Smooth muscle cell (in vitro differentiated cells): ENCODE results near the gene NUMB. TPM values are rescaled to one million over a fixed set of nuclear protein-coding genes. Genes with fewer than 3 reads are reported as not detected.

Source experiments
- DNase-seq: peaks from one replicate; lab custom pipeline; 2025; ENCODE audit not compliant: unreplicated experiment; lab: John Stamatoyannopoulos, UW
- H2AFZ ChIP-seq: fragments of 200-600 bp; sonication (generic); 2 replicates; pipeline ENCODE4 v1.6.0; 2016; ENCODE audit warnings: antibody characterized with exemption, low read depth, mild to moderate bottlenecking
- H3F3A ChIP-seq: fragments of 200-600 bp; sonication (generic); 2 replicates; pipeline ENCODE4 v1.6.0; 2017; ENCODE audit warnings: antibody characterized with exemption, low read depth
- H3K27ac ChIP-seq: fragments of 200-600 bp; sonication (generic); 2 replicates; pipeline ENCODE4 v1.5.1; 2016; ENCODE audit warnings: low read depth, mild to moderate bottlenecking
- H3K27me3 ChIP-seq: fragments of 200-600 bp; sonication (generic); 2 replicates; pipeline ENCODE4 v1.6.1; 2016; ENCODE audit warnings: low read depth, mild to moderate bottlenecking
- H3K36me3 ChIP-seq: fragments of 200-600 bp; sonication (generic); 2 replicates; pipeline ENCODE4 v1.5.1; 2016; ENCODE audit warnings: low read depth
- H3K4me1 ChIP-seq: fragments of 200-600 bp; sonication (generic); 2 replicates; pipeline ENCODE4 v1.5.1; 2016; ENCODE audit warnings: low read depth
- H3K4me2 ChIP-seq: fragments of 200-600 bp; sonication (generic); 2 replicates; pipeline ENCODE4 v1.6.0; 2016; ENCODE audit warnings: mild to moderate bottlenecking
- H3K4me3 ChIP-seq: fragments of 200-600 bp; sonication (generic); 2 replicates; pipeline ENCODE4 v1.5.1; 2016; ENCODE audit warnings: mild to moderate bottlenecking
- H3K79me2 ChIP-seq: fragments of 200-600 bp; sonication (generic); 2 replicates; pipeline ENCODE4 v1.6.0; 2016; ENCODE audit warnings: low read depth, mild to moderate bottlenecking
- H3K9ac ChIP-seq: fragments of 200-600 bp; sonication (generic); 2 replicates; pipeline ENCODE4 v1.6.0; 2016; ENCODE audit warnings: low read depth
- H3K9me3 ChIP-seq: fragments of 200-600 bp; sonication (generic); replicated peaks from 2 replicates; pipeline ENCODE4 v1.5.1; 2016; ENCODE audit warnings: low read depth
- H4K20me1 ChIP-seq: fragments of 200-600 bp; sonication (generic); 2 replicates; pipeline ENCODE4 v1.6.0; 2016; ENCODE audit warnings: low read depth
- WGBS: methylation state at CpG from one replicate; pipeline ENCODE4 v1.1.7; 2016; ENCODE audit warnings: low lambda C conversion rate; 5-methylcytosine and 5-hydroxymethylcytosine counted together
- polyA plus RNA-seq: library from polyadenylated mRNA; unstranded; fragments of >200 nt; fragmentation: Nextera tagmentation; extraction: Ambion mirVana; gene quantifications from 2 replicates; pipeline ENCODE4 v1.2.1, GENCODE V29; 2016
- total RNA-seq: library from RNA; depleted of rRNA; stranded (reverse); fragments of >200 nt; gene quantifications from 2 replicates; pipeline ENCODE4 v1.2.3, GENCODE V29; 2014
- TF ChIP-seq, protein P1 (sequence below): fragments of 200-600 bp; sonication (generic); IDR thresholded peaks from 2 replicates; pipeline ENCODE4 v1.5.1; 2017; ENCODE audit warnings: borderline replicate concordance, mild to moderate bottlenecking, antibody characterized with exemption; ENCODE audit not compliant: insufficient read depth, poor library complexity, severe bottlenecking

Gene NUMB
- total and polyA plus RNA-seq, 2 experiments from 2014 or later = 34.5 to 57.4 TPM

DNA sequence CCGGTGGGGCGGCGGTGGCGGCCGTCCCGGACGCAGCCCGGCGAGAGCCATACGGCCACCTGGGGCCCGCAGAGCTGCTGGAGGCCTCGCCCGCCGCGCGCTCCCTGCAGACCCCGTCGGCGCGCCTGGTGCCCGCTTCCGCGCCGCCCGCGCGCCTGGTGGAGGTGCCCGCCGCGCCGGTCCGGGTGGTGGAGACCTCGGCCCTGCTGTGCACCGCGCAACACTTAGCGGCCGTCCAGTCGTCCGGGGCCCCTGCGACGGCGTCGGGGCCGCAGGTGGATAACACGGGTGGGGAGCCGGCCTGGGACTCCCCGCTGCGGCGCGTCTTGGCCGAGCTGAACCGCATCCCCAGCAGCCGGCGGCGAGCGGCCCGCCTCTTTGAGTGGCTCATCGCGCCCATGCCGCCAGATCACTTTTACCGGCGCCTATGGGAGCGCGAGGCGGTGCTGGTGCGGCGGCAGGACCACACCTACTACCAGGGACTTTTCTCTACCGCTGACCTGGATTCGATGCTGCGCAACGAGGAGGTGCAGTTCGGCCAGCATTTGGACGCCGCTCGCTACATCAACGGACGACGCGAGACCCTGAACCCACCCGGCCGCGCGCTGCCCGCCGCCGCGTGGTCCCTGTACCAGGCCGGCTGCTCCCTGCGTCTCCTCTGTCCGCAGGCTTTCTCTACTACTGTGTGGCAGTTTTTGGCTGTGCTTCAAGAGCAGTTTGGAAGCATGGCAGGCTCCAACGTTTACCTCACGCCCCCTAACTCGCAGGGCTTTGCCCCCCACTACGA, 33.1 kb upstream of the NUMB start:
- H3F3A ChIP-seq = peaks cover 7% of the 10 kb centered on the region
- peak overlapping the region; percentile 91 for H2AFZ ChIP-seq
- no peak overlapping the region for H3K9ac ChIP-seq
- H4K20me1 ChIP-seq = peaks cover 24% of the 10 kb centered on the region
- no peaks in the 10 kb centered on the region for H3K27me3 ChIP-seq
- H3K4me3 ChIP-seq = peak overlapping the region; percentile 61
- peaks cover 8% of the 10 kb centered on the region for H3K79me2 ChIP-seq
- DNase-seq = peak; percentile 28
- H3K27ac ChIP-seq = no peak overlapping the region
- no peaks in the 10 kb centered on the region for H3K9me3 ChIP-seq
- peak overlapping the region; percentile 90 for H3K4me2 ChIP-seq
- peaks cover 15% of the 10 kb centered on the region for H3K4me1 ChIP-seq
- H3K36me3 ChIP-seq = no peaks in the 10 kb centered on the region
- TF ChIP-seq, protein P1, sequence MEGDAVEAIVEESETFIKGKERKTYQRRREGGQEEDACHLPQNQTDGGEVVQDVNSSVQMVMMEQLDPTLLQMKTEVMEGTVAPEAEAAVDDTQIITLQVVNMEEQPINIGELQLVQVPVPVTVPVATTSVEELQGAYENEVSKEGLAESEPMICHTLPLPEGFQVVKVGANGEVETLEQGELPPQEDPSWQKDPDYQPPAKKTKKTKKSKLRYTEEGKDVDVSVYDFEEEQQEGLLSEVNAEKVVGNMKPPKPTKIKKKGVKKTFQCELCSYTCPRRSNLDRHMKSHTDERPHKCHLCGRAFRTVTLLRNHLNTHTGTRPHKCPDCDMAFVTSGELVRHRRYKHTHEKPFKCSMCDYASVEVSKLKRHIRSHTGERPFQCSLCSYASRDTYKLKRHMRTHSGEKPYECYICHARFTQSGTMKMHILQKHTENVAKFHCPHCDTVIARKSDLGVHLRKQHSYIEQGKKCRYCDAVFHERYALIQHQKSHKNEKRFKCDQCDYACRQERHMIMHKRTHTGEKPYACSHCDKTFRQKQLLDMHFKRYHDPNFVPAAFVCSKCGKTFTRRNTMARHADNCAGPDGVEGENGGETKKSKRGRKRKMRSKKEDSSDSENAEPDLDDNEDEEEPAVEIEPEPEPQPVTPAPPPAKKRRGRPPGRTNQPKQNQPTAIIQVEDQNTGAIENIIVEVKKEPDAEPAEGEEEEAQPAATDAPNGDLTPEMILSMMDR = no peak
- WGBS = 2% methylated on average over 86 of the region's 94 CpGs

DNA sequence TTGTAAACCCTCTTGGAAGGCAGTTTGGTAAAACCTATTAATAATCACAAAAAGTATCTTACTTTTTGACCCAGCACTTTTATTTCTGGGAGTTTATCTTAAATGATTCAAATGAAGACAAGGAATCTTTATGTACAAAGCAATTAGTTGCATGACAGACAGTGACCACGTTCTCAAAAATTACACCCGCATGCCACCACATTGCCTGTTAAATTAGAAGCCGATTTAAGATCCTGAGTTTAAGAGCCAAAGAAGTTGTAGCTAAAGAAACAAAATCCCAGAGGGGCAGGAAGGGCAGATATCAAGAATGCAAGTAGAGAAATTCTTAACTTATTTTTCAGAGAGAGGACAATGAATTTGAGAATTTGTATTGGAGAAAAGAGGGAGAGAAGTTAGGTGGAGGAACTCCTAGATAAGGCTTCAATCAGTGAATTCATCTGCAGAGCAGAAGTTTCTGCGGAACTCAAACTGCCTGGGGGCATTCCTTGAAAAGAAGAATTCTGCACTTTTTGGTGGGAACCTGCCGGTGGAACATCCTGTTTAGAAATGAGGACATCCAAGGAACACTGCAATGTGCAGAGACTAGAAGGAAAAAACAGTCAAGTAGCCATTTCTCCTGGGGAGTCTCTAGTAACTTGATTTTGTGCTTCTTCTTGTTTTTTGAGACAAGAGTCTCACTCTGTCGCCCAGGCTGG, 31.3 kb upstream of the NUMB start:
- Histone ChIP-seq H3F3A (peaks cover 7% of the 10 kb centered on the region), H3K4me1 (peaks cover 15% of the 10 kb centered on the region), H3K27ac (no peak overlapping the region), H3K79me2 (peaks cover 8% of the 10 kb centered on the region), H3K4me2 (no peak overlapping the region), H3K9ac (no peak overlapping the region), H3K9me3 (no peaks in the 10 kb centered on the region), H3K36me3 (no peaks in the 10 kb centered on the region), H3K4me3 (no peak overlapping the region), H3K27me3 (no peaks in the 10 kb centered on the region), H4K20me1 (peaks cover 24% of the 10 kb centered on the region), H2AFZ (peak overlapping the region; percentile 51)
- TF ChIP-seq, protein P1 = no peak
- DNase-seq = no peak
- 73% methylated on average over 6 of the region's 6 CpGs for WGBS

DNA sequence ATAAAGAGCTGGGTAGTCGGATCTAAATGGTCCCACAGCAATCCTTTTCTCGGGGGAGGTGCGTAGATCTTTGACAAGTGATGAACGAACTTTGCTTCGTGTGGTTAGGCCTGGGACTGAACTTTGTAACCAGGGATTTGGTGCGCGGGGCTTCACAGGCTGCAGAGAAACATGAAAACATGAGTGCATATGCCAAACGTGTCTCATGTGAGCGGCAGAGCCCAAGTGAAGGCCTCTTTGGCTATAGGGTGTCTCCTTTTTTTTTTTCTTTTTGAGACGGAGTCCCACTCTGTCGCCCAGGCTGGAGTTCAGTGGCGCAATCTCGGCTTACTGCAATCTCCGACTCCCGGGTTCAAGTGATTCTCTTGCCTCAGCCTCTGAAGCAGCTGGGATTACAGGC, 20.3 kb upstream of the NUMB start:
- no peak overlapping the region for H2AFZ ChIP-seq
- H3K4me2 ChIP-seq = no peak overlapping the region
- H4K20me1 ChIP-seq = no peaks in the 10 kb centered on the region
- no peaks in the 10 kb centered on the region for H3K9me3 ChIP-seq
- DNase-seq = no peak
- H3K27me3 ChIP-seq = no peaks in the 10 kb centered on the region
- no peaks in the 10 kb centered on the region for H3K79me2 ChIP-seq
- H3K9ac ChIP-seq = no peak overlapping the region
- 89% methylated on average over 12 of the region's 15 CpGs for WGBS
- H3K36me3 ChIP-seq = no peaks in the 10 kb centered on the region
- TF ChIP-seq, protein P1 = no peak
- H3K27ac ChIP-seq = no peak overlapping the region
- H3F3A ChIP-seq = no peaks in the 10 kb centered on the region
- H3K4me3 ChIP-seq = no peak overlapping the region
- no peaks in the 10 kb centered on the region for H3K4me1 ChIP-seq
